Left hindlimb (tissue), 1 donor: ENCODE data around the gene SETBP1.

Experiments used
- DNase-seq: peaks from one replicate; pipeline ENCODE4 v3.0.0-alpha.2; 2018

Gene SETBP1

GRCh38 chr18:44765456-44765855, 84.8 kb downstream of the SETBP1 start:
- DNase-seq: no peak

- no peak for DNase-seq
These were observed 85.8 kb downstream of the SETBP1 start for GRCh38 chr18:44766450-44766849.

DNA sequence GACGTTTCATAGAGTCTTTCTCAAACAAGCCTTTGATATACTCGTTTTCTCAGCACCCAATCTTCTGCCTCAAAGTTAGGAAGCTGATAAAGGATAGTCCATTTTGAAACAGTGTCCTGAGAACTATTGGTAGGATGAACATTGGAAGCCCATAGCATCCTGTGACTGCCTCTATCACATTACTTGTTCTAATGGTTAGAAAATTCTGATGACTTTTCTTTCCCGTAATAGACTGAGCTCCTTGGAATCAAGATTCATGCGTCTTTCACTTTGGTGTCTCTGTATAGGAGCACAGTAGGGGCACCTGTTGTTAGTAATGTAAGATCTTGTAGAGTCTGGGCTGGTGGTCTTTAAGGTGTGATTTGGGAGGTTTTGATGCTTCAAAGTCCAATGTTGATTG, 87.1 kb downstream of the SETBP1 start:
- no peak for DNase-seq

- no peak for DNase-seq
These were observed 90.0 kb downstream of the SETBP1 start for GRCh38 chr18:44770641-44771040.

- DNase-seq: no peak
These were observed 90.9 kb downstream of the SETBP1 start for GRCh38 chr18:44771572-44771955.

DNA sequence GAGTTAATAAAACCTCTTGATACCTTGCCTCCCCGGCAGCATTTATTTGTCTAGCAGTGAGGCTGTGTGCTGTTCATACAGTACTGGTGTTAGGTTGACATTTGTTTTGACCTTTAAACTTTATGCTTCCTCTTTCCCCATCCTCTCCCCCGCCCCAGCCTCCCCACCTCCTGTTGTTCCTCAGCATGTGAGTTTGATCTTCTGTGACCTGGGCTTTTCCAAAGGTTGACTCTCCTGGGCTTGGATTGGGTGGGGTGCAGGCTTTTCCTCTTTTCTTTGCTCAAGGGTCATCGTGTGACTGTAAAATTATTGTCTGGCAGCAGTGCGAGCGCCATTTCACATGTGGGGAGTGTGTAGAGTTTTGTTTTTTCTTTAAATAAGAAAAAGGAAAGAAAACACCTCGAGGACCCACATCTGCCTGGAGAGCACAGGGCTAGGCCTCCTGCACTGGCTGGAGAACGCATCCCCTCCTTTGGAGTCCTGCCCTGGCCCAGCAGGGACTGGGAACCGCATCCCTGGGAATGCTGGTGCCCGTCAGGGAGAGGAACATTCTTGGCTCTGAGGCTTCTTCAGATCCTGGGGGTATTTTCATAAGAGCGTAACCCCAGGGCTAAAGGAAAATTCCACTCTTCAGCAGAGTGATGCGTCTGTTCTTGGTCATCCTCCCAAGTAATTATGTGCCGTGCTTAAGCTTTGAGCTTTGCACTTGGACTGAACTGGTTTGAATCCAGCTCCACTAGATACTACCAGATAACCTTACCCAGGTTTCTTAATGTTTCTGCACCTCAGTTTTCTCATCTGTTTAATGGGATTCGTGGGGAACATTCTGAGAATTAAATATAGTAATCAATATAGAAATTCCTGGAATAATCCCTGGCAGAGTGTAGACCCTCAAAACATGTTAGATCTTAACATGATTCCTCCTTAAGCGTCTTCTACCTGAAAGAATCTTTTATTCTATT, 91.5 kb downstream of the SETBP1 start:
- DNase-seq: no peak

DNA sequence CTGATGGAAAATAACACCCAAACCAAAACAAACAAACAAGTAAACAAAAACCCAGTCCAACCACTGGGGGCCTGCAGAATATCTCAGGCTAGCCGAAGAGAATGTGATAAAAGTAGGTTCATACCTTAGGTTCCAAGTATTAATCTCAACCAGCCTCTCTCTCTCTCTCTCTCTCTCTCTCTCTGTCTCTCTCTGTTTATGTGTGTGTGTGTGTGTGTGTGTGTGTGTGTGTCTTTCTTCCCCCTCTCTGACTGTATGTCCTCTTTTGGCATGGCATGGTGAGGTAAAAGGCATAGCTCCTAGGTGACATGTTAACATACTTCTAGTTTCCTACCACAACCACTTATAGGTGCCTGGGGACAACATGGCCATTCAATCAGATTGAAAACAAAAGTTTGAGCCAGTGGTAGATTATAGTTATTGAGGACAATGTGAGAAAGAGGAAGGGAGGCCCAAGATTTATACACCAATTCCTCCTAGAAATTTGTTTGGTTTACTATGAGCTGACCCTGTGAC, 93.0 kb downstream of the SETBP1 start:
- no peak for DNase-seq

GRCh38 chr18:44774191-44774590, 93.5 kb downstream of the SETBP1 start:
- no peak for DNase-seq

- no peak for DNase-seq
These were observed 96.9 kb downstream of the SETBP1 start for GRCh38 chr18:44777457-44778192.

- no peak for DNase-seq
These were observed 98.1 kb downstream of the SETBP1 start for GRCh38 chr18:44778788-44779187.

DNA sequence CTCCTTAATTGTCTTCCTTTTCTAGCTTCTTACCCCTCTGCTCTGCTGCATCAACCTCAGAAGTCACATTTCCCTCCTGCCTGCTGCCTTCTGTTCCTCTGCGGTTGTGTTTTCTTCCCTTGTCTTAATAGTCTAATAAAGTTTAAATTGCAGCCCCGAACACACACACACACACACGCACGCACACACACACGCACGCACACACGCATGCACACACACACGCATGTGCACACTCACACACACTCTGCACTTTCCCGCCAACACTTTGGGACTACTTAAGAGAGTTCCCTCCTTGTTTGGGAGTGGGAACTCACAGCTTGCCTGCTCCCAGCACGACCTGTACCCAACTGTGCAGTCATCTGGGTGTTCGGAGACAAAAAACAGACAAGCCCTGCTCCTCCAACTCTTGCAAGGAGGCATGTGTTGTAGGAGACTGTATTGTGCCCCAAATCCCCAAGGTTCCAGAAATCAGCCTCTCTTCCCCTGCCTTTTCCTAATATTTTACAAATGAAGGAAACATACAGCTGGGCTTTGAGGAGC, 99.1 kb downstream of the SETBP1 start:
- no peak for DNase-seq

DNA sequence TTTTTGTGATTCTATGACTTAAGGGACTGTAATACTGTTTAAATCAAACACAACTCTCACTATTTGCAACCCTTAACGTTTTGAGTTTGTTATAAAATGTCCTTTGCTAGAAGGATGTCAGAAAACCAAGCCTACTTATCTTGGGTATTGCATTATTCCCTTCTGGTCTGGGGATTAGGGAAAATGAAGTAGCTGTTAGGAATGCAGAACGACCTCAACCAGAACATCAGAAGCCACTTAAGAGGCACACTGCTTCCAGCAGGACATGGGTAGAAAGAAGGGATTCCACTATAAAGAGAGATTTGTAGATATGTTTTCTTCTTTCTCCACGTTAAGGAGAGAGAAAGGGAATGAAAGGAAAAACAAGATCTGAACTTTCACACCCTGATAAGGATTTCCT, 101.2 kb downstream of the SETBP1 start:
- no peak for DNase-seq

- no peak for DNase-seq
These were observed 101.9 kb downstream of the SETBP1 start for GRCh38 chr18:44782617-44783016.

DNA sequence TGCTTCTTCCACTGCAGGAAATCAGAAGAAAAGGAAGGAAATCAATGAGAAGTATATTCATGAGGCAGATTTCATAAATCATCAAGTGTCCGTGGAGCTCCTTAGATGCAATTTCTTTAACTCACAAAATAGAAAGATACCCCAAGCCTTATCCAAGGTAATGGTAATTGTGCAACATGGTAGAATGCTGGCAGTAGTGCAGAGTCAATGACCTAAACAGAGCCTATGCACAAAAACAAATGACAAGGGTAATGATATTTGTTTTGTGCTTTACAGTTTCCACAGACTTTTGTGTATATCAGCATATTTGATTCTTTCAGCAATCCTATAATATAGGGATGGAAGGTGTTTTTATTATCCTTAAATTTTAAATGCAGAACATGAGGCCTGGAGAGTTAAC, 102.7 kb downstream of the SETBP1 start:
- no peak for DNase-seq

GRCh38 chr18:44786257-44786656, 105.6 kb downstream of the SETBP1 start:
- DNase-seq: no peak

DNA sequence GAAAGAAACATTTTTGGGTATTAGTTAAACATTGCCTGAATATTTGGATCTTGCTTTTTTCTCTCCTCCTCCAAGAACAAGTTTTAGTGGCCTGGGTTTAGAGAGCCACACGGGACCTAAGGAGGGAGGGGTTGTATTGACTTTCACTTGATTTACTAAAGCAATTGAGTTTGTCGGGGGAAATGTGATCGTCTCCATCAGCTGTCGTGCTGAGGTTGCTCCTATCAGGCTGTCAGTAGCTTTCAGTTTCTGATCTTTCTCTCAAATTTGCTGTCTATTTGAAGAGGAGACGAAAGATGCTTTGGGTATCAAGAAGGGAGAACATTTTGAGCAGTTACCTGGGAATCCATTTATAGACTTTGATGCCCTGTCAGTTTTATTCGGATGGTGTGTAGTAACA, 106.0 kb downstream of the SETBP1 start:
- no peak for DNase-seq

DNA sequence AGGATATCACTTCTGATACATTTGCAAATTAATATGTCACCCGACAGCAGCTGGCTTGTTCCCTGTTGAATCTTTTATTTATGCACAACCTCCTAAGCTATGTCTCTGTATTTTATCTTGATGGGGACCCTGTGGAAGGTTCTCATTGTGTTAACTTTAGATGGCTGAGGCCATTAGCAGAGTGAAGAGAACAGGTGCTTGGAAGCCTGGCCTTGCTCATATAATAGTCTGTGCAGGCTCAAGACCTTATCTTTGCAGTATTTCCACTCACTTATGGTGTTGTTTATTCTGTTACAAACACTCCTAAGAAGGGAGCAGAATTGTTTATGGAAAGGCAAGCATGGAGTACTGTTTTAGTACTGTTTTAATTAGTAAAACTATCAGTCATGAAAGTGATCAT, 107.6 kb downstream of the SETBP1 start:
- DNase-seq: no peak

- DNase-seq: no peak
These were observed 109.0 kb downstream of the SETBP1 start for GRCh38 chr18:44789710-44790109.

- no peak for DNase-seq
These were observed 110.2 kb downstream of the SETBP1 start for GRCh38 chr18:44790860-44791259.

DNA sequence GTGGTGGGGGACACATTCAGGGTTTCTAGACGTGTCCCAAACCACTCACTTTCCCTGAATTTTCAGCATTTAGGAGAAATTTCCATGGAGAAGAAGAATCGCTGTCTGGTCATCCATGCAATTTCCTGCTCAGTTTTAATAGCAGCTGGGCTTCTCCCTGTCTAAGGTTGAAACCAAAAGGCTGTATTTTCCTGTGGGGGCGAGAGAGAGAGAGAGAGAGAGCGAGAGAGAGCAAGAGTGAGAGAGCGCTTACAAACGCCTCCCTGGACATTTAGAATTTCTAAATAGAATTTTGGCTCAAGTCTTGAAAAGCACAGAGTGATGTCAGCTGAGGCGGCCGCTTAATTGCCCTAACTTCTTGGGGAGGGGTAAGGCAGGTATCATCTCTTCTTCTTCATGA, 110.8 kb downstream of the SETBP1 start:
- DNase-seq: peak; percentile 51

DNA sequence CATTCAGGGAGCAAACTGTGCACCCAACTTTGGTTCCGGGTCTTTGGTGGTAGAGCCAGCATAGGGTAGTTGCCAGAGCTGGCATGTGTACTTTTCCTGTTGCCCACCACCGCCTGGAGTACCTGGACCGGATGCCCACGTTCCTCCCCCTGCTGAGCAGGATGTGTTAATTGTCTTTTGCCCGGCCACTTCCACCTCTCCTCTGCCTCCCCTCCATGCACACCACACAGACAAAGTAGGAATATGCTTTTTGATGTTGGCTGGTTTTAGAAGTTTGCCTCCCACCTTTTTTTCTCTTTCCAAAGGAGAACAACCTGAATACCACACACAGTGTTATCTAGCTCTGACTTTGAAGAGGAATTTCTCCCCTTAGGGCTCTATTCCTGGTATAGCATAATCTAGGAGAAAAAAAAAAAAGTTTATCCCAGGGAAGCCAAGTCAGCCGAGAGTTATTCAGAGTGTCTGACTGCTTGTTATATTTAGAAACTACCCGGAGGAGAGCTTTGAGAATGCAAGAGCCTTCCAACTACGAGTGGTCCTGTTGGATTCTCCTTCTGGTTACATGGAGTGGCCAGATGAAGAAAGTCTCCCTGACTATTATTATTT, 111.9 kb downstream of the SETBP1 start:
- DNase-seq: no peak

GRCh38 chr18:44793194-44793593, 112.5 kb downstream of the SETBP1 start:
- no peak for DNase-seq

- no peak for DNase-seq
These were observed 113.0 kb downstream of the SETBP1 start for GRCh38 chr18:44793685-44794084.
